ENCODE results near the gene ENTREP3. TPM values are rescaled to one million over a fixed set of nuclear protein-coding genes. Genes with fewer than 3 reads are reported as not detected.

ENTREP3 gene
- total RNA-seq, 1 experiment from 2014 or later = 32.3 TPM

GRCh38 chr1:155205035-155205434 lies 50.2 kb downstream of the ENTREP3 start:
- TF ChIP-seq CTCF (IDR thresholded peaks at IDR 0.05; ENCODE audit: unreplicated experiment) = no peak
- no peak overlapping the region for H3K4me3 Mint-ChIP-seq (ENCODE audit: unreplicated experiment)
- BruUV-seq (replicated peaks) = no TSS peak
- H3K36me3 Mint-ChIP-seq (ENCODE audit: insufficient read depth, unreplicated experiment) = peaks cover 33% of the 10 kb centered on the region
- ChIA-PET POLR2A (interaction anchor here (0.8 to 9.2 kb wide), 3 partner anchors 11 to 39 kb away, joined by 3 to 131 read pairs (median 4); no protein-coding TSS in a partner anchor), CTCF (interaction anchor here (0.9 to 9.1 kb wide), 3 partner anchors 10 to 114 kb away, joined by 4 to 111 read pairs (median 55); no protein-coding TSS in a partner anchor)
- no peak overlapping the region for H3K27ac Mint-ChIP-seq (ENCODE audit: low read depth, unreplicated experiment)
- no peaks in the 10 kb centered on the region for H3K9me3 Mint-ChIP-seq (ENCODE audit: unreplicated experiment)
- no peak for DNase-seq (ENCODE audit: unreplicated experiment)
- peaks cover 14% of the 10 kb centered on the region for H3K4me1 Mint-ChIP-seq (ENCODE audit: insufficient read depth, unreplicated experiment)
- no peaks in the 10 kb centered on the region for H3K27me3 Mint-ChIP-seq (ENCODE audit: insufficient read depth, unreplicated experiment)
- intact Hi-C loops (cut with micrococcal nuclease) = loop anchor here (5.0 kb wide), 1 partner anchor 57 kb away; the partner anchor contains the start of gene SCAMP3

GRCh38 chr1:155202731-155203515 lies 52.4 kb downstream of the ENTREP3 start:
- H3K4me1 Mint-ChIP-seq (ENCODE audit: insufficient read depth, unreplicated experiment) = peaks cover 11% of the 10 kb centered on the region
- intact Hi-C loops (cut with micrococcal nuclease) = no loop called here
- H3K4me3 Mint-ChIP-seq (ENCODE audit: unreplicated experiment) = no peak overlapping the region
- CTCF ChIA-PET = interaction anchor here (0.6 to 9.1 kb wide), 8 partner anchors 8 to 982 kb away, joined by 3 to 111 read pairs (median 6); partner anchors contain the start of genes KRTCAP2 and UBAP2L
- TF ChIP-seq CTCF (IDR thresholded peaks at IDR 0.05; ENCODE audit: unreplicated experiment) = no peak
- no peak for DNase-seq (ENCODE audit: unreplicated experiment)
- peaks cover 54% of the 10 kb centered on the region for H3K36me3 Mint-ChIP-seq (ENCODE audit: insufficient read depth, unreplicated experiment)
- POLR2A ChIA-PET = interaction anchor here (0.6 to 9.2 kb wide), 5 partner anchors 9 to 121 kb away, joined by 3 to 131 read pairs (median 3); partner anchors contain the start of gene KRTCAP2
- no peaks in the 10 kb centered on the region for H3K9me3 Mint-ChIP-seq (ENCODE audit: unreplicated experiment)
- no peak overlapping the region for H3K27ac Mint-ChIP-seq (ENCODE audit: low read depth, unreplicated experiment)
- no peaks in the 10 kb centered on the region for H3K27me3 Mint-ChIP-seq (ENCODE audit: insufficient read depth, unreplicated experiment)
- BruUV-seq (replicated peaks) = no TSS peak

GRCh38 chr1:155202198-155202597 lies 53.1 kb downstream of the ENTREP3 start:
- DNase-seq (ENCODE audit: unreplicated experiment) = no peak
- intact Hi-C loops (cut with micrococcal nuclease) = no loop called here
- BruUV-seq (replicated peaks) = no TSS peak
- Mint-ChIP-seq H3K36me3 (ENCODE audit: insufficient read depth, unreplicated experiment) (peaks cover 53% of the 10 kb centered on the region), H3K27me3 (ENCODE audit: insufficient read depth, unreplicated experiment) (no peaks in the 10 kb centered on the region), H3K9me3 (ENCODE audit: unreplicated experiment) (no peaks in the 10 kb centered on the region), H3K4me1 (ENCODE audit: insufficient read depth, unreplicated experiment) (peaks cover 5% of the 10 kb centered on the region), H3K27ac (ENCODE audit: low read depth, unreplicated experiment) (no peak overlapping the region), H3K4me3 (ENCODE audit: unreplicated experiment) (no peak overlapping the region)
- TF ChIP-seq CTCF (IDR thresholded peaks at IDR 0.05; ENCODE audit: unreplicated experiment) = no peak
- POLR2A ChIA-PET = interaction anchor here (1.5 to 9.2 kb wide), 2 partner anchors 8 to 24 kb away, joined by 3 to 131 read pairs; no protein-coding TSS in a partner anchor
- CTCF ChIA-PET = interaction anchor here (0.6 to 9.1 kb wide), 8 partner anchors 7 to 982 kb away, joined by 3 to 111 read pairs (median 6); partner anchors contain the start of genes ENTREP3, KRTCAP2 and UBAP2L

GRCh38 chr1:155200920-155201319 lies 54.4 kb downstream of the ENTREP3 start:
- CTCF ChIA-PET = interaction anchor here (1.2 to 2.4 kb wide), 4 partner anchors 24 to 50 kb away, joined by 4 to 15 read pairs (median 6); partner anchors contain the start of gene KRTCAP2

More at GRCh38 chr1:155200920-155201319, 54.4 kb downstream of the ENTREP3 start:
- no TSS peak for BruUV-seq (replicated peaks)
- Mint-ChIP-seq H3K27me3 (ENCODE audit: insufficient read depth, unreplicated experiment) (no peaks in the 10 kb centered on the region), H3K4me3 (ENCODE audit: unreplicated experiment) (no peak overlapping the region), H3K27ac (ENCODE audit: low read depth, unreplicated experiment) (no peak overlapping the region), H3K4me1 (ENCODE audit: insufficient read depth, unreplicated experiment) (peaks cover 7% of the 10 kb centered on the region), H3K9me3 (ENCODE audit: unreplicated experiment) (no peaks in the 10 kb centered on the region), H3K36me3 (ENCODE audit: insufficient read depth, unreplicated experiment) (peaks cover 57% of the 10 kb centered on the region)
- POLR2A ChIA-PET = interaction anchor here (0.6 to 1.1 kb wide), 4 partner anchors 23 to 830 kb away, joined by 3 to 4 read pairs (median 4); a partner anchor contains a TSS
- DNase-seq (ENCODE audit: unreplicated experiment) = no peak
- intact Hi-C loops (cut with micrococcal nuclease) = no loop called here
- TF ChIP-seq CTCF (IDR thresholded peaks at IDR 0.05; ENCODE audit: unreplicated experiment) = no peak
